Kidney (tissue), 14 donors: ENCODE results near the gene KLHDC7A. TPM values are rescaled to one million over a fixed set of nuclear protein-coding genes. Genes with fewer than 3 reads are reported as not detected.

Experiments used
- DNase-seq, 5 donors: peaks; one replicate each; pipeline ENCODE4 v3.0.0-alpha.2; 2013 to 2020
- FAIRE-seq: peaks from 2 replicates; lab custom pipeline; 2012; peaks lifted over from hg19 to GRCh38; lab: Jason Lieb, UNC
- H3K27ac ChIP-seq, 2 donors: one replicate each; pipeline ENCODE4 v1.7.0; 2013; ENCODE audit warnings: low read depth in 2 of 2, low read length in 2 of 2, inconsistent platforms in 1 of 2
- H3K27me3 ChIP-seq: one replicate; pipeline ENCODE4 v1.7.1; 2013; ENCODE audit warnings: low read length, inconsistent platforms; ENCODE audit not compliant: control insufficient read depth, insufficient read depth
- H3K36me3 ChIP-seq, 3 donors: one replicate each; pipeline versions ENCODE4 v1.7.0 to v1.7.1; 2013; ENCODE audit warnings: low read length in 3 of 3, control low read depth in 1 of 3, inconsistent platforms in 1 of 3; ENCODE audit not compliant: insufficient read depth in 3 of 3, control insufficient read depth in 2 of 3
- H3K4me1 ChIP-seq, 3 donors: one replicate each; pipeline versions ENCODE4 v1.7.0 to v1.7.1; 2013; ENCODE audit warnings: low read length in 3 of 3, inconsistent platforms in 1 of 3, low read depth in 1 of 3; ENCODE audit not compliant: control insufficient read depth in 2 of 3, insufficient read depth in 2 of 3
- H3K4me3 ChIP-seq, 3 donors: one replicate each; pipeline versions ENCODE4 v1.7.0 to v1.8.1; 2013; ENCODE audit warnings: low read length in 3 of 3, control low read depth in 1 of 3, inconsistent platforms in 1 of 3
- H3K9ac ChIP-seq, 3 donors: one replicate each; pipeline versions ENCODE4 v1.7.0 to v1.7.1; 2013; ENCODE audit warnings: low read length in 3 of 3, control low read depth in 1 of 3, inconsistent platforms in 1 of 3
- H3K9me3 ChIP-seq, 3 donors: one replicate each; pipeline versions ENCODE4 v1.7.0 to v1.7.1; 2013; ENCODE audit warnings: low read length in 3 of 3, control low read depth in 1 of 3, inconsistent platforms in 1 of 3; ENCODE audit not compliant: control insufficient read depth in 2 of 3, insufficient read depth in 1 of 3
- CTCF ChIP-seq: IDR thresholded peaks from 3 replicates; pipeline ENCODE4 v1.5.1; 2012; ENCODE audit warnings: mild to moderate bottlenecking, moderate library complexity, borderline replicate concordance; ENCODE audit not compliant: insufficient read depth; ENCODE audit errors: extremely low read depth
- intact Hi-C: fragments of 100-400 bp; cut with DNase I; formaldehyde crosslinking; loops from one replicate; pipeline ENCODE4 v1.11.1; 2022
- polyA plus RNA-seq: library from polyadenylated mRNA; stranded (reverse); fragments of 350-450 nt; fragmentation: Illumina TruSeq; extraction: RNeasy Lipid Tissue Mini Kit (QIAGEN cat#74804); gene quantifications from one replicate; pipeline ENCODE4 v1.2.3, GENCODE V29; 2014; ENCODE audit warnings: low read depth, low replicate concordance; ENCODE audit not compliant: insufficient read depth
- total RNA-seq: library from RNA; stranded (reverse); fragmentation: NEBNext Ultra II Directional; extraction: Animal tissue kit (Norgen Biotek cat#: 25700); gene quantifications from one replicate; pipeline ENCODE4 v1.2.1, GENCODE V29; 2021
- donor health status: control.
- donor health status: control.
- donor health status: control.
- donor health status: control.
- donor health status: control.
- donor health status: DM: yes; HTN: yes; CAD: no.
- donor health status: Normal renal cell carcinoma (clear cell type).

The KLHDC7A gene
- total and polyA plus RNA-seq, 2 donors from 2014 or later = 25.8 to 28.0 TPM

- H3K9ac ChIP-seq = peak overlapping the region in 2 of 3 donors; percentile 1 to 86
- no peaks in the 10 kb centered on the region for H3K9me3 ChIP-seq
- FAIRE-seq (no peak), DNase-seq (peak in 1 of 5 donors; percentile 74)
- no peaks in the 10 kb centered on the region for H3K27me3 ChIP-seq
- intact Hi-C loops = no loop called here
- peaks cover 0 to 5% (median 0%) of the 10 kb centered on the region in 3 donors for H3K36me3 ChIP-seq
- TF ChIP-seq CTCF = no peak
- H3K27ac ChIP-seq = peak overlapping the region; percentile 97
- peak overlapping the region in 2 of 3 donors; percentile 55 to 83 for H3K4me3 ChIP-seq
- H3K4me1 ChIP-seq = peaks cover 0 to 36% (median 27%) of the 10 kb centered on the region in 3 donors
Observed at GRCh38 chr1:18481921-18482701, 1.4 kb downstream of the KLHDC7A start.

- Histone ChIP-seq H3K4me3 (peak overlapping the region in 2 of 3 donors; percentile 36 to 83), H3K36me3 (peaks cover 0 to 5% (median 0%) of the 10 kb centered on the region in 3 donors), H3K9ac (peak overlapping the region in 1 of 3 donors; percentile 16), H3K9me3 (no peaks in the 10 kb centered on the region), H3K4me1 (peaks cover 0 to 36% (median 27%) of the 10 kb centered on the region in 3 donors), H3K27me3 (no peaks in the 10 kb centered on the region), H3K27ac (peak overlapping the region; percentile 97)
- DNase-seq (peak in 1 of 5 donors; percentile 76), FAIRE-seq (no peak)
- no peak for TF ChIP-seq CTCF
- intact Hi-C loops = no loop called here
Observed at GRCh38 chr1:18482721-18483425, 2.1 kb downstream of the KLHDC7A start.

- no peak for FAIRE-seq
- intact Hi-C loops = no loop called here
Observed at GRCh38 chr1:18484276-18484675, 3.5 kb downstream of the KLHDC7A start.

More at GRCh38 chr1:18484276-18484675, 3.5 kb downstream of the KLHDC7A start:
- Histone ChIP-seq H3K9me3 (no peaks in the 10 kb centered on the region), H3K9ac (no peak overlapping the region), H3K4me3 (peak overlapping the region in 2 of 3 donors; percentile 31 to 83), H3K27me3 (no peaks in the 10 kb centered on the region), H3K4me1 (peaks cover 0 to 29% (median 20%) of the 10 kb centered on the region in 3 donors), H3K36me3 (peaks cover 0 to 5% (median 0%) of the 10 kb centered on the region in 3 donors), H3K27ac (peak overlapping the region in 1 of 2 donors; percentile 26)
- TF ChIP-seq CTCF = no peak
- DNase-seq = no peak
